ENCODE data around the gene OPA3. TPM values are rescaled to one million over a fixed set of nuclear protein-coding genes. Genes with fewer than 3 reads are reported as not detected.

The OPA3 gene
- total RNA-seq, 1 donor from 2014 or later, result 6.6 TPM

DNA sequence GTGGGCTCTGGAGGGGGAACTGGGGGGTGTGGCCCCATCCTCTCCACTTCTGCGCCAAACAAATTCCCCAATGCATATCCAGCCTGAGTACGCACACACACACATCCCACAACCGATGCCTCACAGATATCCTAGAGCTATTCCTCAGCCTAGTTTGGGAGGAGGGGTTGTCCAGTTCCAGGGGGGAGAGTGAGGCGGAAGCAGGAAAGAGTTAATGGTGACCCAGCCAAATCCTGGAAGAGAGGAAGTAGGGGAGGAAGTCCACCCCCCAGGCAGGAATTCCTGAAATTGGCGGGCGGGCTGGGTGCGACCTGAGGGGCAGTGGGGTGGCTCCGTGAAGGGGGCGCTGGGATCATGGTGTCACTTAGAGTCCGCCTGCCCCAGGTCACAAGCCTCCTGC is 16.5 kb upstream of the OPA3 start:
- DNase-seq (ENCODE audit: extremely low spot score in 2 of 2), result no peak
- no peak for TF ChIP-seq POLR2A (IDR thresholded peaks at IDR 0.05)
- TF ChIP-seq, protein P1, sequence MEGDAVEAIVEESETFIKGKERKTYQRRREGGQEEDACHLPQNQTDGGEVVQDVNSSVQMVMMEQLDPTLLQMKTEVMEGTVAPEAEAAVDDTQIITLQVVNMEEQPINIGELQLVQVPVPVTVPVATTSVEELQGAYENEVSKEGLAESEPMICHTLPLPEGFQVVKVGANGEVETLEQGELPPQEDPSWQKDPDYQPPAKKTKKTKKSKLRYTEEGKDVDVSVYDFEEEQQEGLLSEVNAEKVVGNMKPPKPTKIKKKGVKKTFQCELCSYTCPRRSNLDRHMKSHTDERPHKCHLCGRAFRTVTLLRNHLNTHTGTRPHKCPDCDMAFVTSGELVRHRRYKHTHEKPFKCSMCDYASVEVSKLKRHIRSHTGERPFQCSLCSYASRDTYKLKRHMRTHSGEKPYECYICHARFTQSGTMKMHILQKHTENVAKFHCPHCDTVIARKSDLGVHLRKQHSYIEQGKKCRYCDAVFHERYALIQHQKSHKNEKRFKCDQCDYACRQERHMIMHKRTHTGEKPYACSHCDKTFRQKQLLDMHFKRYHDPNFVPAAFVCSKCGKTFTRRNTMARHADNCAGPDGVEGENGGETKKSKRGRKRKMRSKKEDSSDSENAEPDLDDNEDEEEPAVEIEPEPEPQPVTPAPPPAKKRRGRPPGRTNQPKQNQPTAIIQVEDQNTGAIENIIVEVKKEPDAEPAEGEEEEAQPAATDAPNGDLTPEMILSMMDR (IDR thresholded peaks at IDR 0.05), result no peak
- TF ChIP-seq POLR2AphosphoS5 (IDR thresholded peaks at IDR 0.05; ENCODE audit: insufficient read depth in 1 of 2, low read depth in 1 of 2), result no peak
- peaks cover 11% of the 10 kb centered on the region for H3K27me3 ChIP-seq

GRCh38 chr19:45600340-45600885 is 15.8 kb upstream of the OPA3 start:
- TF ChIP-seq POLR2A (IDR thresholded peaks at IDR 0.05), result no peak
- no peak for DNase-seq (ENCODE audit: extremely low spot score in 2 of 2)
- Histone ChIP-seq H3K9me3 (no peaks in the 10 kb centered on the region), H3K4me3 (no peak overlapping the region), H3K4me1 (peaks cover 7% of the 10 kb centered on the region), H3K36me3 (no peaks in the 10 kb centered on the region), H3K27me3 (peaks cover 11% of the 10 kb centered on the region), H3K27ac (no peak overlapping the region)
- intact Hi-C loops (cut with DNase I), result no loop called here

More for the DNA sequence above, 16.5 kb upstream of the OPA3 start:
- Histone ChIP-seq H3K4me1 (peaks cover 7% of the 10 kb centered on the region), H3K9me3 (no peaks in the 10 kb centered on the region), H3K4me3 (peak overlapping the region; percentile 32 to 36), H3K27ac (no peak overlapping the region), H3K36me3 (no peaks in the 10 kb centered on the region)
- intact Hi-C loops (cut with DNase I), result no loop called here

DNA sequence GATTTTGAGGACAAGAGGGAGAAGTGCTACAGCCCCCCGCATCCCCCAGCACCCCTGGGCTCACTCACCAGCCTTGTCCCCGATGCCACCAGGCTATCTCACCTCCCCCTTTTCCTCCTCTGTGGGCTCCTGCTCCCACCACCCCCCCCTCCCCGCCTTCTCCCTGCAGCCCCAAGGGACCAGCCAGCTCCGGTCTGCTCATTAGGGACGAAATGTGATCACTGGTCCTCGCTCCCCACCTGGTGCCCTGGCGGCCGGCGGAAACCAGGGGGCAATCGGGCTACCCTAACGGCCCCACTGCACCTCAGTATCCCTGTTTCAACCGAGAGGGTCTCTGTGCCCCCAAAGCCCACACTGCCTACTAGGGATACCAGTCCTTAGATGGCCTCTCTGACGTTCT is 14.7 kb upstream of the OPA3 start:
- H3K9me3 ChIP-seq, result no peaks in the 10 kb centered on the region
- H3K27ac ChIP-seq, result peak overlapping the region; percentile 2
- intact Hi-C loops (cut with DNase I), result no loop called here
- TF ChIP-seq POLR2A (IDR thresholded peaks at IDR 0.05), result no peak
- no peak for TF ChIP-seq POLR2AphosphoS5 (IDR thresholded peaks at IDR 0.05; ENCODE audit: insufficient read depth in 1 of 2, low read depth in 1 of 2)
- TF ChIP-seq, protein P1 (IDR thresholded peaks at IDR 0.05), result no peak
- no peak overlapping the region for H3K4me3 ChIP-seq
- H3K4me1 ChIP-seq, result peaks cover 7% of the 10 kb centered on the region
- peaks cover 11% of the 10 kb centered on the region for H3K27me3 ChIP-seq
- no peaks in the 10 kb centered on the region for H3K36me3 ChIP-seq
- no peak for DNase-seq (ENCODE audit: extremely low spot score in 2 of 2)

- no peaks in the 10 kb centered on the region for H3K36me3 ChIP-seq
- H3K4me1 ChIP-seq, result peaks cover 7% of the 10 kb centered on the region
- H3K27ac ChIP-seq, result peak overlapping the region; percentile 34
- intact Hi-C loops (cut with DNase I), result no loop called here
- peak overlapping the region in 1 of 2 donors; percentile 3 for H3K4me3 ChIP-seq
- no peaks in the 10 kb centered on the region for H3K9me3 ChIP-seq
- H3K27me3 ChIP-seq, result peaks cover 11% of the 10 kb centered on the region
- DNase-seq (ENCODE audit: extremely low spot score in 2 of 2), result no peak
- TF ChIP-seq POLR2AphosphoS5 (IDR thresholded peaks at IDR 0.05; ENCODE audit: insufficient read depth in 1 of 2, low read depth in 1 of 2), result no peak
- TF ChIP-seq, protein P1 (IDR thresholded peaks at IDR 0.05), result no peak
- no peak for TF ChIP-seq POLR2A (IDR thresholded peaks at IDR 0.05)
Observed at GRCh38 chr19:45598267-45599001, 13.8 kb upstream of the OPA3 start.

DNA sequence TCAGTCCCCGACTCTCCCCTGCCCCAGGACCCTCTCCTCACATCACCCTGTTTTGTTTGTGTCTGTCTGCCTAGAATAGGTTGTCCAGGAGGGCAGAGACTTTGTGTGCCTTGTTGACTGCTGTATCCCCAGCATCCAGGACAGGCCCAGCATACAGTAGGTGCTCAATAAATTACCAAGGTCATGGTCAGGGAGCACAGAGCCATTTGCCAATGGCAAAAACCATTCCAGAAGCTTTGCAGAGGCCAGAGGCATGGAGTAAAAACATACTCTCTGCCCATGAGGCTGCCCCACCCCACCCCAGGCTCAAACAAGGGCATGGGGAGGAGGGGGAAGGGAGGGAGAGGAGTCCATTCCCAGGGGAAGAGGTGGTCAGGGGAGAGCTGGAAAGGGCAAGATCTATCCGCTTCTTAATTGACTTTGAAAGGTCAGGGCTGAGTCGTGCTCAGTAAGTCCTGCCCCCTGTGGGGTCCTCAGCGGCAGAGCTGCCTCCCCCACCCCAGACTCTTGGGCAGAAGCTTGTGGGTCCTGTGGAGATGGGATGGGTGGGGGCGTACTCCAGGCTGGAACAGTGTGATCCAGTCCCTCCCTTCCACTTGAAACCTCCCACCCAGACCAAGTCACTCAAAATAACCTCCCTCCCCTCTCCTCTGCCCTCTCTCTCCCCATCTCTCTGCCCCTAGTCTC is 13.0 kb upstream of the OPA3 start:
- H3K4me1 ChIP-seq, result peaks cover 7% of the 10 kb centered on the region
- intact Hi-C loops (cut with DNase I), result no loop called here
- peaks cover 11% of the 10 kb centered on the region for H3K27me3 ChIP-seq
- no peak for DNase-seq (ENCODE audit: extremely low spot score in 2 of 2)
- H3K4me3 ChIP-seq, result no peak overlapping the region
- peak overlapping the region; percentile 34 for H3K27ac ChIP-seq
- H3K9me3 ChIP-seq, result no peaks in the 10 kb centered on the region
- no peaks in the 10 kb centered on the region for H3K36me3 ChIP-seq
- TF ChIP-seq POLR2A (IDR thresholded peaks at IDR 0.05) (no peak), POLR2AphosphoS5 (IDR thresholded peaks at IDR 0.05; ENCODE audit: insufficient read depth in 1 of 2, low read depth in 1 of 2) (no peak)
- TF ChIP-seq, protein P1 (IDR thresholded peaks at IDR 0.05), result no peak
